Esophagus muscularis mucosa (tissue), 4 donors: Measurements from ENCODE around the gene RYR2.

Source experiments
- EP300 ChIP-seq: sonication (generic); formaldehyde crosslinking; IDR thresholded peaks from one replicate; pipeline ENCODE4 v1.6.1; 2017; ENCODE audit warnings: antibody characterized with exemption
- POLR2A ChIP-seq: fragments of 450-650 bp; IDR thresholded peaks from one replicate; pipeline ENCODE4 v1.6.1; 2017; ENCODE audit warnings: antibody characterized with exemption, moderate library complexity, mild to moderate bottlenecking, low read depth
- TF ChIP-seq, protein P1 (sequence below), 3 experiments: fragments of 200-600 bp in 2 of 3; fragments of 450-650 bp in 1 of 3; sonication (generic) in 2 of 3; IDR thresholded peaks; one replicate each; pipeline ENCODE4 v1.5.1; 2017 to 2019; ENCODE audit warnings: antibody characterized with exemption in 3 of 3, mild to moderate bottlenecking in 2 of 3, moderate library complexity in 1 of 3

DNA sequence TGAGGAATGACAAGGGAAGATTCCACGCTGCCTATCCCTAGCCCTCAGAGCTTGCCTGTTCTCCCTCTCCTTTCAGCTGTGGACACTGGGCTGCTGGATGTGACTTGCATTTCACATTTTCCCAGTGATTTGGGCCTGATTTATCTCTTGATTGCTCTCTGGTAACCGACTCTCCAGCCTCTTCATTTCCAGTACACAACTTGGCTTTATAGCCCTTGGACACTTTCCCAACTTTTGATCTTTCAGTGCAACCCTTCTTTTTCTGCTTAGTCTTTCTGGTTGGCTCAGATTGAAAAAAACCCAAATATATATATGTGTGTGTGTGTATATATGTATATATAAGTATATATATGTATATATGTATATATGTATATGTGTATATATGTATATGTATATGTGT lies 138.3 kb downstream of the RYR2 start:
- TF ChIP-seq EP300: no peak
- TF ChIP-seq, protein P1, sequence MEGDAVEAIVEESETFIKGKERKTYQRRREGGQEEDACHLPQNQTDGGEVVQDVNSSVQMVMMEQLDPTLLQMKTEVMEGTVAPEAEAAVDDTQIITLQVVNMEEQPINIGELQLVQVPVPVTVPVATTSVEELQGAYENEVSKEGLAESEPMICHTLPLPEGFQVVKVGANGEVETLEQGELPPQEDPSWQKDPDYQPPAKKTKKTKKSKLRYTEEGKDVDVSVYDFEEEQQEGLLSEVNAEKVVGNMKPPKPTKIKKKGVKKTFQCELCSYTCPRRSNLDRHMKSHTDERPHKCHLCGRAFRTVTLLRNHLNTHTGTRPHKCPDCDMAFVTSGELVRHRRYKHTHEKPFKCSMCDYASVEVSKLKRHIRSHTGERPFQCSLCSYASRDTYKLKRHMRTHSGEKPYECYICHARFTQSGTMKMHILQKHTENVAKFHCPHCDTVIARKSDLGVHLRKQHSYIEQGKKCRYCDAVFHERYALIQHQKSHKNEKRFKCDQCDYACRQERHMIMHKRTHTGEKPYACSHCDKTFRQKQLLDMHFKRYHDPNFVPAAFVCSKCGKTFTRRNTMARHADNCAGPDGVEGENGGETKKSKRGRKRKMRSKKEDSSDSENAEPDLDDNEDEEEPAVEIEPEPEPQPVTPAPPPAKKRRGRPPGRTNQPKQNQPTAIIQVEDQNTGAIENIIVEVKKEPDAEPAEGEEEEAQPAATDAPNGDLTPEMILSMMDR (IDR thresholded peaks at IDR 0.05): no peak
- no peak for TF ChIP-seq POLR2A
